Endometrium (tissue), 2 donors: ENCODE data around the gene FAM236B.
"Not testable (repeated sequence)": the region's sequence is repeated elsewhere in the genome, so short reads cannot be mapped to it uniquely, and the experiment has no call there.

Experiments used
- FAIRE-seq: peaks from 2 replicates; lab custom pipeline; 2012; peaks lifted over from hg19 to GRCh38; lab: Jason Lieb, UNC
- donor health status: control.
- donor health status: control.

FAM236B gene

DNA sequence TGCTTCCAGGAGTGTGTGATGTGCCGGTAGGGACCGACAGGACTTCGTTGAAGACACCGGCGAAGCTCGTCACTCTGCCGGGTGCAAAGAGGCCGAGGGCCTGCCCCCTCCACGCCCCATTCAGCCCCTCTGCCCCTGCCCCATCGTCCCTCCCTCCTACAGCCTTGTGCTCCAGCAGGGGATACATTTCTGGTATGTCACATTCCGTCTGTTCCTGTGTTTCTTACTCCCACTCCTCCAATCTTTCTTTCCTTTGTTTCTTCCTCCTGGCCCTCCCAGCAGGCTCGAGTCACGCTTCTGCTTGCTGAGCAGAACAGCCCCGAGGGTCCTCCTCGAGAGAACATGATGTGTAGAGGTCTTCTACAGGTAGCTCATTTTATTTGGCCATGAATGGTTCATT, at the start of gene FAM236B:
FAM236B (minus strand) TSS at position 101 of the 400 bp plus-strand sequence; CDS start at position 1, 100 bp downstream.
- not testable (repeated sequence) for FAIRE-seq

GRCh38 chrX:72830701-72831100, 48.2 kb upstream of the FAM236B start:
- FAIRE-seq, result not testable (repeated sequence)

DNA sequence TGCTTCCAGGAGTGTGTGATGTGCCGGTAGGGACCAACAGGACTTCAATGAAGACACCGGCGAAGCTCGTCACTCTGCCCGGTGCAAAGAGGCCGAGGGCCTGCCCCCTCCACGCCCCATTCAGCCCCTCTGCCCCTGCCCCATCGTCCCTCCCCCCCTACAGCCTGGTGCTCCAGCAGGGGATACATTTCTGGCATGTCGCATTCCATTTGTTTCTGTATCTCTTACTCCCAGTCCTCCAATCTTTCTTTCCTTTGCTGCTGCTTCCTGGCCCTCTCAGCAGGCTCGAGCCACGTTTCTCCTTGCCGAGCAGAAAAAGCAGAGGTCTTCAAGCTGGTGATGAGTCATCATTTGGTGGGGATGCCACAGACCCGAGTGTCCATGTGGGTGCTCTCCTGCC, 25.6 kb upstream of the FAM236B start, which contains the start of gene FAM236D:
FAM236D (minus strand) TSS at position 101 of the 400 bp plus-strand sequence; CDS start at position 1, 100 bp downstream.
- FAIRE-seq, result not testable (repeated sequence)

- not testable (repeated sequence) for FAIRE-seq
These were observed 7.9 kb upstream of the FAM236B start for GRCh38 chrX:72790390-72790789.

DNA sequence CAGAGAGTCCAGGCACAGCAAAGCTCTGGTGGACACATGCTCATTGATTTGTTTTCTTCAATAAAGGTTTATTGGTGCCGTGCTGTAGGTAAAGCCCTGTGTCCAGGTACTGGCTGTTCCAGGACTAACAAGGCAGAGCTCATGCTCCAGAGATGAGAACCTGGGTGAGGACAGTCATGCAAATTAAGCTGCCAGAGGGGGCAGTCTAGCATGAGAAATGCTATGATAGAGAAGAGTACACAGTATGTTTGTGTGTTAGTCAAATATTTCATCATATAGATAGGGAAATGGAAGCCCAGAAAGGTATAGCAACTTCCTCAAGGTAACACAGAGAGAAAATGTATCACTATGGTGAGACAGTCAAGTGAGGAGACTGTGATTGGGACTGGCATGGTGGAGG, 5.7 kb upstream of the FAM236B start:
- not testable (repeated sequence) for FAIRE-seq

- FAIRE-seq, result not testable (repeated sequence)
These were observed 1.5 kb upstream of the FAM236B start for GRCh38 chrX:72783964-72784363.

DNA sequence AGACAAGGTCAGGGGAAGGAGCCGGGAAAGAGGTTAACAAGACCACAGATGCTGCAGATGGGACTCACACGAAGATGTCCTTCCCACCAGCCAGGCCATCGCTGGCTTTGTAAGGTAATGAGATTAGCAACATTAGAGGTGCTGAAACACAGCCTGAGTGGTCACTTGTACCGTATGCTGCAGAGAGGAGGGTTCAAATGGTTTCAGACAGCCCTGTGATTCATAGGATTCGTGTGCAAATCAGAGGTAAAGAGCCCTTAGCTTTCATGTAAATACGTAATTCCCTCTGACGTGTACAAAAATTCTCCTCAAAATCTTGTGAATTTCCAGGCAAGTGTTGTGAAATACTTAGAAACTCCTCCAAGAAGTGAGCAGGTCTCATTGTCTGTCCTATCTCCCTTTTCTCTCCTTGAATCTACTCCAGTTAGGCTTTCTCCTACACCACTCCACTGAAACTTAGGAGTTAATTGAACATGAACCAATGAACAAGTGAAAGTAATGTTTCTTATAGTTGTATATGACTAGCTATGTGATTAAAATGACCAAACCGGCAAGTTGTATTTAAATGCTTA, 991 bp upstream of the FAM236B start:
- FAIRE-seq, result not testable (repeated sequence)

GRCh38 chrX:72778146-72778545, 4.3 kb downstream of the FAM236B start:
- not testable (repeated sequence) for FAIRE-seq

DNA sequence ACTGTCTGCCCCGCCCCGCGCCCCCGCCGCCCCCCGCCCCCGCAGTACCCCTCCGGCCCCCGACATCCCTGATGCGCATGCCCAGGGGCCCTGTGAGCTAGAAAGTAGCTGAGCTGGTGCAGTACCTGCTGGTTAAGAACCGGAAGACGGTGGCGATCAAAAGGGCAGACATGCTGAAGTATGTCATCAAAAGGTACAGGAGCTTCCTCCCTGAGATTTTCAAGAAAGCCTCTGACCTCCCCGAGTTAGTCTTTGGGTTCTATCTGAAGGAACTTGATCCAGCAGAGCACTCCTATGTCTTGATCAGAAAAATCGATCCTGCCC, 5.0 kb downstream of the FAM236B start:
- not testable (repeated sequence) for FAIRE-seq

DNA sequence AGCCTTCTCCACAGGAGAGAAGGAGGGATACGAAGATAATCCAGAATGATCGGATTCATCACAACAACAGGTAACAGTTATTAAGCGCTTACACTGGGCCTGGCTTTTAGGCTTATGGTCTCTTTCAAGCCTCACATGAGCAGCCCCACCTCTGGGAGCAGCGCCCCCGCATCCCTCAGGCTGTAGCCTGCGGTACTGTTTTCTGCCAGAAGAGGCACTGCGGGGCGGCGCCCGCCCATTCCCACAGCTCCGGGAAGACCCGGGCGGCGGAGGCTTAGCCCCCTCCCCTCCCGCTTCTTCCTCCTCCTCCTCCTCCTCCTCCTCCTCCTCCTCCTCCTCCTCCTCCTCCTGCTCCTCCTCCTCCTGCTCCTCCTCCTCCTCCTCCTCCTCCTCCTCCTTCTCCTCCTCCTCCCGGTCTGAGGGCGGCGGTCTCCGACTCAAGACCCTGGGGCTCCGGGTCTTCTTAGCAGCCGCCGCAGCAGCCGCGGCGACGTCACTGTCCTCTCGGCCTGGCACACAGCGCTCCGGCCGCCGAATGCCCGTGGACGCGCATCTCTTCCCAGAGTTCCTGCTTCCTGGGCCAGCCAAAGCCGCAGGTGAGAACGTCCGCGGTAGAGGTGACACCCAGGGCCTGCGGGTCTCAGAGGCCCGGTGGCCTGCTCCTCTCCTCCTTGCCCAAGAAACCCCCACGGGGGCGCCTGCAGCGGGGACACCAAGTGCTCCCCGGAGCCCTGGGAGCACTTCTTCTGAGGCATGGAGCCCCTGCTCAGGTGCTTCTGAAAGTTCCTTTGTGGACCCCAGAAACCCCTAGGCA, 5.6 kb downstream of the FAM236B start, which contains the start of gene DMRTC1B:
DMRTC1B (plus strand) TSS at position 238 of the 814 bp plus-strand sequence. CDS start 68,246 bp downstream, outside the sequence.
- FAIRE-seq, result not testable (repeated sequence)

- FAIRE-seq, result not testable (repeated sequence)
These were observed 22.0 kb downstream of the FAM236B start for GRCh38 chrX:72760454-72760853.

DNA sequence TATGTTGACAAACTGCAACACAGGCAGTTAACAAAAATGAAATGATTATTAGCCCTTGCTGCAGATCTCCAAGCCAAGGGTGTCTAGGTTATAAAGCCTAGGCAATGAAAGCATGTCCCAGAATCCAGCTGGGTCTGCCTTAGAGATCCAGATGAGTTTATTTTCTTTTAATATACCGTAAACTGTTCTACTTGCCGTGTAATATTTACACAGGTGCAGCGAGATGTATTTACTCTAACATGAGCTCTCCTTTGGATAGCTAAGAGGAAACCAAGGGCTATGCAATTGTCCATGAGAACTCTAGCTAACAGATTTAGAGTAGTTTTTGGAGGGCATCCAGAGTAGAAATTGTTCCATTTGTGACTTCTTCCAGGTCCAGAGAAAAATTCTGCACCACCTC, 33.9 kb downstream of the FAM236B start:
- not testable (repeated sequence) for FAIRE-seq

- not testable (repeated sequence) for FAIRE-seq
These were observed 36.9 kb downstream of the FAM236B start for GRCh38 chrX:72745546-72745945.

DNA sequence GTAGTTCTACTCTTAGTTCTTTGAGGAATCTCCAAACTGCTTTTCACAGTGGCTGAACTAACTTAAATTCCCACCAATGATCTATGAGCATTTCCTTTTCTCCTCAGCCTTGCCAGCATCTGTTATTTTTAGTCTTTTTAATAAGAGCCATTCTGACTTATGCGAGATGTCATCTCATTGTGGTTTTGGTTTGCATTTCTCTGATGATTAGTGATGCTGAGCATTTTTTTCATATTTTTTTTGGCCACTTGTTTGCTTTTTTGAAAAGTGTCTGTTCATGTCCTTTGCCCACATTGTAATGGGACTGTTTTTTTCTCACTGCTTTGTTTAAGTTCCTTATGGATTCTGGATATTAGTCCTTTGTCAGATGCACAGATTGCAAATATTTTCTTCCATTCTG, 46.9 kb downstream of the FAM236B start:
- no peak for FAIRE-seq

DNA sequence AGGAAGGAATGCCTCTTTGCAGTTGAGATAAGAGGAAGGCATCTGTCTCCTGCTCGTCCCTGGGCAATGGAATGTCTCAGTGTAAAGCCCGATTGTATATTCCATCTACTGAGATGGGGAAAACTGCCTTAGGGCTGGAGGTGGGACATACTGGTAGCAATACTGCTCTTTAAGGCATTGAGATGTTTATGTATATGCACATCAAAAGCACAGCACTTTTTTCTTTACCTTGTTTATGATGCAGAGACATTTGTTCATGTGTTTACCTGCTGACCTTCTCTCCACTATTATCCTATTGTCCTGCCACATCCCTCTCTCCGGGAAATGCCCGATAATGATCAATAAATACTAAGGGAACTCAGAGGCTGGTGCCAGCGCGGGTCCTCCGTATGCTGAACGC, 48.8 kb downstream of the FAM236B start:
- FAIRE-seq, result not testable (repeated sequence)
